MM.1S (cell line): Measurements from ENCODE around the gene PSPN.

Source experiments
- DNase-seq: peaks from one replicate; pipeline ENCODE4 v3.0.0-alpha.2; 2015
- H2AFZ ChIP-seq: fragments of 300-600 bp; sonication (generic); 2 replicates; pipeline ENCODE4 v1.6.0; 2016; ENCODE audit warnings: antibody characterized with exemption, low read length
- H3F3A ChIP-seq: fragments of 300-600 bp; sonication (generic); 2 replicates; pipeline ENCODE4 v1.6.1; 2016; ENCODE audit warnings: mild to moderate bottlenecking, antibody characterized with exemption, low read length, moderate library complexity, mixed read lengths; ENCODE audit not compliant: insufficient read depth
- H3K27ac ChIP-seq: fragments of 300-600 bp; sonication (generic); 2 replicates; pipeline ENCODE4 v1.5.1; 2016; ENCODE audit warnings: mild to moderate bottlenecking, low read length
- H3K27me3 ChIP-seq: fragments of 300-600 bp; sonication (generic); replicated peaks from 2 replicates; pipeline ENCODE4 v1.6.0; 2016; ENCODE audit warnings: low read length; ENCODE audit not compliant: insufficient read depth
- H3K36me3 ChIP-seq: fragments of 300-600 bp; sonication (generic); replicated peaks from 2 replicates; pipeline ENCODE4 v1.6.1; 2016; ENCODE audit warnings: mild to moderate bottlenecking, low read length, mixed read lengths; ENCODE audit not compliant: insufficient read depth
- H3K4me1 ChIP-seq: fragments of 300-600 bp; sonication (generic); 2 replicates; pipeline ENCODE4 v1.6.1; 2016; ENCODE audit warnings: low read length, mixed read lengths
- H3K4me2 ChIP-seq: fragments of 300-600 bp; sonication (generic); 2 replicates; pipeline ENCODE4 v1.6.0; 2016; ENCODE audit warnings: low read depth, low read length
- H3K4me3 ChIP-seq: fragments of 300-600 bp; sonication (generic); 2 replicates; pipeline ENCODE4 v1.5.1; 2016; ENCODE audit warnings: low read length, mixed read lengths
- H3K79me2 ChIP-seq: fragments of 300-600 bp; sonication (generic); 2 replicates; pipeline ENCODE4 v1.6.1; 2016; ENCODE audit warnings: mixed run types, low read length, mixed read lengths
- H3K9ac ChIP-seq: fragments of 300-600 bp; sonication (generic); 2 replicates; pipeline ENCODE4 v1.6.1; 2016; ENCODE audit warnings: low read length, mixed read lengths
- H3K9me2 ChIP-seq: fragments of 300-600 bp; sonication (generic); replicated peaks from 2 replicates; pipeline ENCODE4 v1.6.1; 2016; ENCODE audit warnings: mild to moderate bottlenecking, low read length, mixed read lengths; ENCODE audit not compliant: insufficient read depth
- H3K9me3 ChIP-seq: fragments of 300-600 bp; sonication (generic); replicated peaks from 2 replicates; pipeline ENCODE4 v1.6.1; 2016; ENCODE audit warnings: mild to moderate bottlenecking, low read length, mixed read lengths; ENCODE audit not compliant: insufficient read depth
- H4K20me1 ChIP-seq: fragments of 300-600 bp; sonication (generic); 2 replicates; pipeline ENCODE4 v1.6.1; 2016; ENCODE audit warnings: mild to moderate bottlenecking, low read length, moderate library complexity, mixed read lengths; ENCODE audit not compliant: insufficient read depth
- EZH2 ChIP-seq: fragments of 300-600 bp; sonication (generic); optimal IDR thresholded peaks from 2 replicates; pipeline ENCODE3; 2017; ENCODE audit warnings: low read depth, mild to moderate bottlenecking, antibody characterized with exemption, low read length, mixed read lengths
- EZH2phosphoT487 ChIP-seq: fragments of 300-600 bp; sonication (generic); IDR thresholded peaks from 2 replicates; pipeline ENCODE4 v1.6.1; 2018; ENCODE audit warnings: antibody characterized with exemption, low read length
- TF ChIP-seq, protein P1 (sequence below): fragments of 300-600 bp; sonication (generic); IDR thresholded peaks from 2 replicates; pipeline ENCODE4 v1.5.1; 2016; ENCODE audit warnings: antibody characterized with exemption, low read length, mixed read lengths

Gene PSPN, protein sequence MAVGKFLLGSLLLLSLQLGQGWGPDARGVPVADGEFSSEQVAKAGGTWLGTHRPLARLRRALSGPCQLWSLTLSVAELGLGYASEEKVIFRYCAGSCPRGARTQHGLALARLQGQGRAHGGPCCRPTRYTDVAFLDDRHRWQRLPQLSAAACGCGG

DNA sequence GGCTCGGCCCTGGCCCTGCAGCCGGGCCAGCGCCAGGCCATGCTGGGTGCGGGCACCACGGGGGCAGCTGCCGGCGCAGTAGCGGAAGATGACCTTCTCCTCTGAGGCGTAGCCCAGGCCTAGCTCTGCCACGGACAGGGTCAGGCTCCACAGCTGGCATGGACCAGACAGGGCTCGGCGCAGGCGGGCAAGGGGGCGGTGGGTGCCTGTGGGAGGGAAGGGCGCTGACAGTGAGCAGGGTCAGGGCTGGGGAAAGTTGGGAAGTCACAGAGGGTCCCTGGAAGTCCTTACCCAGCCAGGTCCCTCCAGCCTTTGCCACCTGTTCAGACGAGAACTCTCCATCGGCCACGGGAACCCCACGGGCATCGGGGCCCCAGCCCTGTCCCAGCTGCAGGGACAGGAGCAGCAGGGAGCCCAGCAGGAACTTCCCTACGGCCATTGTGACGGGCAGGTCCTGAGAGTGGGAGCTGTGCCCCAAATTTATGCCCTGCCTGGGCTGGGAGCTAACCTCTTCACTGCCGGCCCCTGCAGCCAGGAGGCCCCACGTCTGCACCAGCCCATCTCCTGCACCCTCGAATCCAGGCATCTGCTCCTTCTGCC lies at the start of gene PSPN:
Gene PSPN (minus strand): TSS at position 523 of the 600 bp plus-strand sequence. CDS start 84 bp downstream, at position 439.
- peaks cover 7% of the 10 kb centered on the region for H3F3A ChIP-seq
- no peaks in the 10 kb centered on the region; the same call in 1 of the 2 replicates for H3K36me3 ChIP-seq
- H3K4me1 ChIP-seq: peaks cover 5% of the 10 kb centered on the region; the same call in 1 of the 2 replicates
- no peak within 1 kb of the TSS for H3K9ac ChIP-seq
- H2AFZ ChIP-seq: no peak within 1 kb of the TSS
- peaks cover 8% of the 10 kb centered on the region; the same call in 1 of the 2 replicates for H3K79me2 ChIP-seq
- no peaks in the 10 kb centered on the region for H3K9me2 ChIP-seq
- no peak within 1 kb of the TSS for H3K4me3 ChIP-seq
- TF ChIP-seq EZH2: no peak
- TF ChIP-seq, protein P1, sequence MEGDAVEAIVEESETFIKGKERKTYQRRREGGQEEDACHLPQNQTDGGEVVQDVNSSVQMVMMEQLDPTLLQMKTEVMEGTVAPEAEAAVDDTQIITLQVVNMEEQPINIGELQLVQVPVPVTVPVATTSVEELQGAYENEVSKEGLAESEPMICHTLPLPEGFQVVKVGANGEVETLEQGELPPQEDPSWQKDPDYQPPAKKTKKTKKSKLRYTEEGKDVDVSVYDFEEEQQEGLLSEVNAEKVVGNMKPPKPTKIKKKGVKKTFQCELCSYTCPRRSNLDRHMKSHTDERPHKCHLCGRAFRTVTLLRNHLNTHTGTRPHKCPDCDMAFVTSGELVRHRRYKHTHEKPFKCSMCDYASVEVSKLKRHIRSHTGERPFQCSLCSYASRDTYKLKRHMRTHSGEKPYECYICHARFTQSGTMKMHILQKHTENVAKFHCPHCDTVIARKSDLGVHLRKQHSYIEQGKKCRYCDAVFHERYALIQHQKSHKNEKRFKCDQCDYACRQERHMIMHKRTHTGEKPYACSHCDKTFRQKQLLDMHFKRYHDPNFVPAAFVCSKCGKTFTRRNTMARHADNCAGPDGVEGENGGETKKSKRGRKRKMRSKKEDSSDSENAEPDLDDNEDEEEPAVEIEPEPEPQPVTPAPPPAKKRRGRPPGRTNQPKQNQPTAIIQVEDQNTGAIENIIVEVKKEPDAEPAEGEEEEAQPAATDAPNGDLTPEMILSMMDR: no peak
- no peak for TF ChIP-seq EZH2phosphoT487
- no peak for DNase-seq
- H3K9me3 ChIP-seq: no peaks in the 10 kb centered on the region
- no peak within 1 kb of the TSS for H3K27ac ChIP-seq
- no peaks in the 10 kb centered on the region for H3K27me3 ChIP-seq
- no peak within 1 kb of the TSS for H3K4me2 ChIP-seq
- no peaks in the 10 kb centered on the region for H4K20me1 ChIP-seq

DNA sequence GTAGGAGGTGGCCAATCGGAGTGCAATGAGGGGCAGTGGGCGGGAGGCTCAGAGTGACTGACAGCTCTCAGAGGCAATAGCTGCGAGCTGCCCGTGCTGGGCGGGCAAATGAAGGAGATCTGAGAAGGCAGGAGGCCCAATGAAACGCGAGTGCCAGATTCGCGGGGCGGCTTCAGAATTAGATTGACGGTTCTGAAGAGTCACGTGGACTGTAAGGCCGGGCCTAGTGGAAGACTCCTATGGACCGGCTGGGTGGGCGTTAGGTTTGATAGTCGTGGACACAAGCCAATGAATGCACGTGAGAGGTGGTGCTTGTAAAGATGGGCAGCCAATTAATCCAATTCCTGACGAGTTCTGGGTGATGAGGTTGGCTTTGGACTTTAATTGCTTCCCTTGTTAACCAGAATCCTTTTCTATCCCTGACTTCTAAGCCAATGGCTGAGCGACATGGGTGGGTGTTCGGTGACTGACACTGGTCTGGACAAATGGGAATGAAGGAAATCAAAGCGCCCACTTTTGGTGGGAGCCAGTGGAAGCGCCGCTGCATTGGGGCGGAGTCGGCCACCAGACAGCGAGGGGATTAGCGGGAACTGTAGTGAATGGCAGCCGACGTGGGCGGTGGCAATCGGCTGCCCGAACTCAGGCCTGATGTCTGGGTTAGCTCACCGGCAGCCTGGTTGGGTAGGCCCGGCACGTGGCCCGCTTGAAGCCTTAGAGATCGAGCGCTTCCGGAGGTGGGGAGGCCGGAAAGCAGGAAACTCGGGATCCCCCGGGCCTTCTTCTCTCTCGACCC lies 49.4 kb upstream of the PSPN start:
- H3K9ac ChIP-seq: peak overlapping the region; percentile 2; the same call in 1 of the 2 replicates
- DNase-seq: peak; percentile 100
- peaks cover 17% of the 10 kb centered on the region for H3K36me3 ChIP-seq
- no peaks in the 10 kb centered on the region for H3F3A ChIP-seq
- TF ChIP-seq, protein P1: no peak
- TF ChIP-seq EZH2: no peak
- TF ChIP-seq EZH2phosphoT487: no peak
- peaks cover 7% of the 10 kb centered on the region; the same call in 1 of the 2 replicates for H3K27me3 ChIP-seq
- H3K9me2 ChIP-seq: no peaks in the 10 kb centered on the region
- peaks cover 10% of the 10 kb centered on the region for H3K4me1 ChIP-seq
- H3K4me3 ChIP-seq: peak overlapping the region; percentile 31; the same call in 1 of the 2 replicates
- H3K79me2 ChIP-seq: peaks cover 40% of the 10 kb centered on the region
- H3K4me2 ChIP-seq: peak overlapping the region; percentile 48
- H3K9me3 ChIP-seq: no peaks in the 10 kb centered on the region
- H2AFZ ChIP-seq: peak overlapping the region; percentile 73
- H3K27ac ChIP-seq: peak overlapping the region; percentile 14; the same call in 1 of the 2 replicates
- H4K20me1 ChIP-seq: peaks cover 37% of the 10 kb centered on the region

DNA sequence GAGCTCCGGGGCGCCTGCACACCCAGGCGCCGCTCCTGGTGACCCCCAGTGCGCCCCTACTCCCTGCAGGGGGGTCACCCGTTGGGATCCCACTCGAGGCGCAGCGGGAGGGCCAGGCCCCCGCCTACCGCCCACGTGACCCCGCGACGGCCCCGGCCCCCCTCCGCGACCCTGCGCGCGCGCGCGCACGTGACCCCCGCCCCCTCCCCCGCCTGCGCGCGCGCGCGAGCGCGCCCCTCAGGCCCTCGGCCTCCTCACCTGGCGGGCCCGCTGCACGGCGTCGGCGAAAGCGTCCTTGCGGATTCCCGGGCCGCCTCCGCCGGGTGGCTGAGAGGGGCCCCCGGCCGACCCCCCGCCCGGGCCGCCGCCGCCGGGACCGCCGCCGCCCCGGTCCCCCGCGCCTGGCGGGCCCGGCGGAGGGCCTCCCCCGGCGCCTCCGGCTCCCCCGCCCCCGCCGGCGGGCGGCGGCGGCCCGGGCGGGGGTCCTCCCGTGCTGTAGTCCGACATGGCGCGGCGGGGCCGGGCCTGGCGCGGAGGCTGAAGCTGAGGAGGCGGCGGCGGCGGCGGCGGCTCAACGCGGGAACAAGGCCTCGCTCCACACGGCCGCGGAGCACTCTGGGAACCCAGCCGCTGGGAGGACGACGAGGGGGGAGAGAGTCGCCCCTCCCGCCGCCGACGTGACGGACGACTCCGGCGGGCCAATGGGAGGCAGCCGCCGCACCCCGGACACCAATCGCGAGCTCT lies 48.6 kb upstream of the PSPN start, which contains the start of gene KHSRP:
Gene KHSRP (minus strand): TSS at position 617 of the 744 bp plus-strand sequence. CDS start 110 bp downstream, at position 507.
- H3K9me2 ChIP-seq: no peaks in the 10 kb centered on the region
- no peaks in the 10 kb centered on the region for H3F3A ChIP-seq
- H3K79me2 ChIP-seq: peaks cover 48% of the 10 kb centered on the region
- peak within 1 kb of the TSS; percentile 89 for H3K9ac ChIP-seq
- H4K20me1 ChIP-seq: peaks cover 42% of the 10 kb centered on the region
- H3K4me3 ChIP-seq: peak within 1 kb of the TSS; percentile 94
- peaks cover 10% of the 10 kb centered on the region for H3K4me1 ChIP-seq
- peaks cover 22% of the 10 kb centered on the region for H3K36me3 ChIP-seq
- peak within 1 kb of the TSS; percentile 89 for H3K4me2 ChIP-seq
- H3K27me3 ChIP-seq: no peaks in the 10 kb centered on the region
- H2AFZ ChIP-seq: peak within 1 kb of the TSS; percentile 73
- no peaks in the 10 kb centered on the region for H3K9me3 ChIP-seq
- TF ChIP-seq EZH2phosphoT487 (no peak), EZH2 (no peak)
- TF ChIP-seq, protein P1: no peak
- peak within 1 kb of the TSS; percentile 14; the same call in 1 of the 2 replicates for H3K27ac ChIP-seq
- DNase-seq: peak; percentile 13
